C4-2B (cell line): ENCODE data around the gene NT5C1B.

Experiments used
- H3K27ac ChIP-seq: fragments of 450-650 bp; 2 replicates; pipeline ENCODE4 v1.5.1; 2017
- ZFX ChIP-seq: fragments of 450-650 bp; IDR thresholded peaks from 2 replicates; pipeline ENCODE4 v1.6.1; 2017
- TF ChIP-seq, protein P1 (sequence below): fragments of 450-650 bp; conservative IDR thresholded peaks from 2 replicates; pipeline ENCODE4 v1.5.1; 2017; ENCODE audit warnings: mild to moderate bottlenecking

Gene NT5C1B

GRCh38 chr2:18552351-18553077 is 36.9 kb downstream of the NT5C1B start:
- no peak overlapping the region for H3K27ac ChIP-seq
- no peak for TF ChIP-seq ZFX
- TF ChIP-seq, protein P1, sequence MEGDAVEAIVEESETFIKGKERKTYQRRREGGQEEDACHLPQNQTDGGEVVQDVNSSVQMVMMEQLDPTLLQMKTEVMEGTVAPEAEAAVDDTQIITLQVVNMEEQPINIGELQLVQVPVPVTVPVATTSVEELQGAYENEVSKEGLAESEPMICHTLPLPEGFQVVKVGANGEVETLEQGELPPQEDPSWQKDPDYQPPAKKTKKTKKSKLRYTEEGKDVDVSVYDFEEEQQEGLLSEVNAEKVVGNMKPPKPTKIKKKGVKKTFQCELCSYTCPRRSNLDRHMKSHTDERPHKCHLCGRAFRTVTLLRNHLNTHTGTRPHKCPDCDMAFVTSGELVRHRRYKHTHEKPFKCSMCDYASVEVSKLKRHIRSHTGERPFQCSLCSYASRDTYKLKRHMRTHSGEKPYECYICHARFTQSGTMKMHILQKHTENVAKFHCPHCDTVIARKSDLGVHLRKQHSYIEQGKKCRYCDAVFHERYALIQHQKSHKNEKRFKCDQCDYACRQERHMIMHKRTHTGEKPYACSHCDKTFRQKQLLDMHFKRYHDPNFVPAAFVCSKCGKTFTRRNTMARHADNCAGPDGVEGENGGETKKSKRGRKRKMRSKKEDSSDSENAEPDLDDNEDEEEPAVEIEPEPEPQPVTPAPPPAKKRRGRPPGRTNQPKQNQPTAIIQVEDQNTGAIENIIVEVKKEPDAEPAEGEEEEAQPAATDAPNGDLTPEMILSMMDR, result no peak

DNA sequence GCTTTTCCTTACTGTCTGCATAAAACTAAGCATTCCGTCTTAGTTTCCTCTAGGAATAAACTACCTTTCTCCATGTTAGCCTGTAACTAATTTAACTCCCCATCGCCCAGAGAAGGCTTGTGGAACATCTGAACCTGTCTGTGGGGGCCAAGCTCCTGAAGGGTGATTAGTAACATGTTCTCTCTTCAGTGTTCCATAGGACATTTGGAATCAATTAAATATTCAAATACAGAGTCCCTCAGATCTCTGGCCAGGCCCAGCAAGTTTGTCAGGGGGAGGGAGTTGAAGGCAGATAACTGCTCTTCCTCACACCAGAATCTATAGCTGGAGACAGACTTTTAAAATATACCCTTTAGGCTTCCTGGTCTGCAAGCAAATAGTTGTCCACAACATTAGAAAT is 37.7 kb downstream of the NT5C1B start:
- no peak overlapping the region for H3K27ac ChIP-seq
- TF ChIP-seq, protein P1, result no peak
- TF ChIP-seq ZFX, result no peak

GRCh38 chr2:18551169-18551568 is 38.2 kb downstream of the NT5C1B start:
- H3K27ac ChIP-seq, result no peak overlapping the region
- no peak for TF ChIP-seq ZFX
- TF ChIP-seq, protein P1, result no peak

DNA sequence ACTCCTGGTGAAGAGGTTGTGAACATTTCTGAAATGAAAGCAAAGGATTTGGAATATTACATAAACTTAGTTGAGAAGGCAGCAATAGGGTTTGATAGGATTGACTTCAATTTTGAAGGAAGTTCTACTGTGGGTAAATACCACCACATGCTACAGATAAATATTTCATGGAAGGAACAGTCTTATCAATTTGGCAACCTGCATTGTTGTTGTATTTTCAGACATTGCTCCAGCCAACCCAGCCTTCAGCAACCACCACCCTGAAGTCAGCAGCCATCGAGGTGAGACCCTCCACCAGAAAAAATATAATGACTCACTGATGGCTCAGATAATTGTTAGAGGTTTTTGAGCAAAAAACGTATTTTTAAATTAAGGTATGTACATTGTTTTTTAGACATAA is 38.9 kb downstream of the NT5C1B start:
- no peak for TF ChIP-seq ZFX
- TF ChIP-seq, protein P1, result no peak
- H3K27ac ChIP-seq, result no peak overlapping the region

GRCh38 chr2:18549083-18549482 is 40.3 kb downstream of the NT5C1B start:
- no peak for TF ChIP-seq ZFX
- TF ChIP-seq, protein P1, result no peak
- no peak overlapping the region for H3K27ac ChIP-seq

DNA sequence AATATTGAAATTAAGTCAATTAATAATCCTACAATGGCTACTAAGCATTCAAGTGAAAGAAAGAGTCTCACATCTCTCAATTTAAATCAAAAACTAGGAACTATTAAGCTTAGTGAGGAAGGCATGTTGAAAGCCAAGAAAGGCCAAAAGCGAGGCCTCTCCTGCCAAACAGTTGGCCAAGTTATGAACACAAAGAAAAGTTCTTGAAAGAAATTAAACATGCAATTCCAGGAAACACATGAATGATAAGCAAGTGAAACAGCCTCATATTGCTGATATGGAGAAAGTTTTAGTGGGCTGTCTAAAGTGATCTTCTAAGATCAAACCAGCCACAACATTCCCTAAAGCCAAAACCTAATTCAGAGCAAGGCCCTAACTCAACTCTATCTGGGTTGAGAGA is 40.7 kb downstream of the NT5C1B start:
- TF ChIP-seq ZFX, result no peak
- TF ChIP-seq, protein P1, result no peak
- no peak overlapping the region for H3K27ac ChIP-seq

- TF ChIP-seq, protein P1, result no peak
- no peak for TF ChIP-seq ZFX
- no peak overlapping the region for H3K27ac ChIP-seq
Observed at GRCh38 chr2:18546567-18546966, 42.8 kb downstream of the NT5C1B start.
